Measurements from ENCODE around the gene PAPPA.

Gene PAPPA

DNA sequence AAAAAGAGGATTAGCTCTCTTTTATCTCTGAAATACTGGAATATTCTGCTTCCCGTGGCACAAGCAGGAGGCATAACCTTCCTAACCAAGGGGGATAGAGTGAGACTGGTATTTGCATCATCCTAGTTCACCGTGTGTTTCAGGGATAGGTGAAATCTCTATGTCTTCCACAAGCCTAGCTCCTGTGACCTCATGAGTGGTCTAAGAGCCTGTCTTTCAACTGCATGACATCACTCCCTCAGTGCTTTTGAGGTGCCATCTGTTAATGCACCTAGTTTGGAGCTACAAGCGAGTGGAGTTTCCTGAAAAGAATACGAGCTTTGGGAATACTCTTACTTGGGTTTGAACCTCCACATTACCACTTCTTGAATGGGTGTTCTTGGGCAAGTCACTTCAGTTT lies 181.8 kb downstream of the PAPPA start:
- H3K9ac ChIP-seq (ENCODE audit: low read length) = no peak overlapping the region
- peaks cover 8% of the 10 kb centered on the region; the same call in 1 of the 2 replicates for H3K27me3 ChIP-seq (ENCODE audit: low read depth, low read length)
- H3K27ac ChIP-seq (ENCODE audit: low read length) = no peak overlapping the region
- H3K4me3 ChIP-seq (ENCODE audit: low read length) = no peak overlapping the region
- TF ChIP-seq, protein P1, sequence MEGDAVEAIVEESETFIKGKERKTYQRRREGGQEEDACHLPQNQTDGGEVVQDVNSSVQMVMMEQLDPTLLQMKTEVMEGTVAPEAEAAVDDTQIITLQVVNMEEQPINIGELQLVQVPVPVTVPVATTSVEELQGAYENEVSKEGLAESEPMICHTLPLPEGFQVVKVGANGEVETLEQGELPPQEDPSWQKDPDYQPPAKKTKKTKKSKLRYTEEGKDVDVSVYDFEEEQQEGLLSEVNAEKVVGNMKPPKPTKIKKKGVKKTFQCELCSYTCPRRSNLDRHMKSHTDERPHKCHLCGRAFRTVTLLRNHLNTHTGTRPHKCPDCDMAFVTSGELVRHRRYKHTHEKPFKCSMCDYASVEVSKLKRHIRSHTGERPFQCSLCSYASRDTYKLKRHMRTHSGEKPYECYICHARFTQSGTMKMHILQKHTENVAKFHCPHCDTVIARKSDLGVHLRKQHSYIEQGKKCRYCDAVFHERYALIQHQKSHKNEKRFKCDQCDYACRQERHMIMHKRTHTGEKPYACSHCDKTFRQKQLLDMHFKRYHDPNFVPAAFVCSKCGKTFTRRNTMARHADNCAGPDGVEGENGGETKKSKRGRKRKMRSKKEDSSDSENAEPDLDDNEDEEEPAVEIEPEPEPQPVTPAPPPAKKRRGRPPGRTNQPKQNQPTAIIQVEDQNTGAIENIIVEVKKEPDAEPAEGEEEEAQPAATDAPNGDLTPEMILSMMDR (IDR thresholded peaks at IDR 0.05; ENCODE audit: low read depth, low read length) = no peak
- no peak for TF ChIP-seq EZH2phosphoT487 (IDR thresholded peaks at IDR 0.05; ENCODE audit: low read depth)
- H3K36me3 ChIP-seq (replicated peaks; ENCODE audit: low read depth, low read length) = no peaks in the 10 kb centered on the region
- H2AFZ ChIP-seq (ENCODE audit: low read depth, low read length) = no peak overlapping the region
- no peaks in the 10 kb centered on the region for H3K9me3 ChIP-seq (ENCODE audit: insufficient read depth, low read length)
- no peaks in the 10 kb centered on the region for H4K20me1 ChIP-seq (ENCODE audit: insufficient read depth, low read length)
- H3K4me1 ChIP-seq (ENCODE audit: low read length) = peaks cover 6% of the 10 kb centered on the region; the same call in 1 of the 2 replicates
- H3K4me2 ChIP-seq (ENCODE audit: low read length) = no peak overlapping the region
- H3K79me2 ChIP-seq (ENCODE audit: low read length) = no peaks in the 10 kb centered on the region

DNA sequence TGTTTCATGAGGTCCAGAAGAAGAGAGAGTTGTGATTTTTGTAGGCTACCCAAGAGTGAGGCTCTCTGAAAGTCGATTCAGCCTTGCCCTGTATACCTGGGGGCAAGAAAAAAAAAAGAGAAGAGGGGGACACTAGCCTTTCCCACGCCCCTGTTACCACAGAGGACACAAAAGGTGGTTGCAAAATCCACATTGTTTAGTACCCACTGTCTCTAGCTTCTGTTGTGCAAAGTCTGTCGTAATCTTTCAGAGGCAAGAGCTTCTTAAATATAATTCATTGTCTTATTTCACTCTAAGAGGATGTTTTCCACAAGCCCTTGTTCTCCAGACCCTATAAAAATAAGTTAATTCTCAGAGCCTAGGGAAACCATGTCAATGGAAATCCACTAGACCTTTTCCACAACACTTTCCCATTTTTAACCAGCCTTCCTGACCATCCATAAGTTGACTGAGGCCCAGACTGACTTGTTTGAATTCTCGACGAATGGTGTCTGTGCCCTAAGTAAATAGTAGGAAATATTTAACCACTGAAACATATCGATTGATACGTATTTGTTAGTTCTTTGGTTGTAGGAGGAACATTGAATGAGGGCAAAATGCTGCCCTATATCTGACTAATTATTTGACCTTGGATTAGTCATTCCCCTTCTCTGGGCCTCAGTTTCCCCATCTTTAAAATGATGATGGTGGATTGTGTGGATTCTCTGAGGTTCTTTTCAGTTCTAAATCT lies 182.7 kb downstream of the PAPPA start:
- Histone ChIP-seq H3K4me2 (ENCODE audit: low read length) (no peak overlapping the region), H3K9ac (ENCODE audit: low read length) (no peak overlapping the region), H3K79me2 (ENCODE audit: low read length) (no peaks in the 10 kb centered on the region), H3K27ac (ENCODE audit: low read length) (no peak overlapping the region), H3K27me3 (ENCODE audit: low read depth, low read length) (peaks cover 8% of the 10 kb centered on the region; the same call in 1 of the 2 replicates), H3K4me1 (ENCODE audit: low read length) (peaks cover 6% of the 10 kb centered on the region; the same call in 1 of the 2 replicates), H3K4me3 (ENCODE audit: low read length) (no peak overlapping the region), H3K9me3 (ENCODE audit: insufficient read depth, low read length) (no peaks in the 10 kb centered on the region), H3K36me3 (replicated peaks; ENCODE audit: low read depth, low read length) (no peaks in the 10 kb centered on the region), H4K20me1 (ENCODE audit: insufficient read depth, low read length) (no peaks in the 10 kb centered on the region), H2AFZ (ENCODE audit: low read depth, low read length) (no peak overlapping the region)
- no peak for TF ChIP-seq EZH2phosphoT487 (IDR thresholded peaks at IDR 0.05; ENCODE audit: low read depth)
- TF ChIP-seq, protein P1 (IDR thresholded peaks at IDR 0.05; ENCODE audit: low read depth, low read length) = no peak

DNA sequence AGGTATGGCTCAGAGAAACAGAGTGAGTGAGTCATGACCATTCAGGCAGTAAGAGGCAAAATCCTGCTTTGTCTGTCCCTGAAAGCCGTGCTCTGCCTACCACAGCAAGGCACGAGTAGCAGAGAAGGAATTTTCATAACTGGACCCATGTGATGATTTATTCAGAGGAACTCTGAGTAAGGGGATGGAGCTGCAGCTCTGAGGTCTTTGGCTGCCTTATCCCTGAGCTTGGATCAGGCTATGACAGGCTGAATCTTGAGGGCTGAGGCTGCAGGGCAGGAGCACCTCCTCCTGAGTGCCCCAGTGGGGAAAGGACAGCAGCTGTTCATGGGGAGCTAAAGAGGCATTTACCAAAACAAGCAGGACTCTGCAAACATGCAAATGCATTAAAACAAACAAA lies 183.4 kb downstream of the PAPPA start:
- Histone ChIP-seq H3K4me2 (ENCODE audit: low read length) (no peak overlapping the region), H3K9me3 (ENCODE audit: insufficient read depth, low read length) (no peaks in the 10 kb centered on the region), H3K27ac (ENCODE audit: low read length) (no peak overlapping the region), H3K27me3 (ENCODE audit: low read depth, low read length) (0 out of 2 replicates have a peak, but pooled peaks cover 8% of the 10 kb centered on the region), H3K9ac (ENCODE audit: low read length) (no peak overlapping the region), H3K4me3 (ENCODE audit: low read length) (no peak overlapping the region), H3K4me1 (ENCODE audit: low read length) (peaks cover 6% of the 10 kb centered on the region; the same call in 1 of the 2 replicates), H3K36me3 (replicated peaks; ENCODE audit: low read depth, low read length) (no peaks in the 10 kb centered on the region), H2AFZ (ENCODE audit: low read depth, low read length) (no peak overlapping the region), H3K79me2 (ENCODE audit: low read length) (no peaks in the 10 kb centered on the region), H4K20me1 (ENCODE audit: insufficient read depth, low read length) (no peaks in the 10 kb centered on the region)
- no peak for TF ChIP-seq EZH2phosphoT487 (IDR thresholded peaks at IDR 0.05; ENCODE audit: low read depth)
- TF ChIP-seq, protein P1 (IDR thresholded peaks at IDR 0.05; ENCODE audit: low read depth, low read length) = no peak

DNA sequence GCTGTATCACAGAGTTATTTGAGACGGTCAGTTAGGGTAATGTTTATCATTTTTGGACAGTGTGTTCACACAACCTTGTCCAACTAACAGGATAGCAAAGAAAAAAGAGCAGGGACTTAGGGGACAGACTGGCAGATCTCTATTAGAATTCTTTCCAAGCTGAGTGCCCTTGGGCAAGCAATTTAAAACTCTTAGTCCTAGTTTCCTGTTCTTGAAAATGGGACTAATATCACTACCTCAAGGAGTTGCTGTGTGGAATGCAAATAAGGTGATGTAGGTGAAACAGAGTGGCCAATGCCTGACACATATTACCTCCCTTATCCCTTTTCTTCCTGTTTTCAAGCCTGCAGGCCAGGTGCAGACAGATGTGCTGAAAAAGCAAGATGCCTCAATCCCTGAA lies 186.7 kb downstream of the PAPPA start:
- Histone ChIP-seq H3K36me3 (replicated peaks; ENCODE audit: low read depth, low read length) (no peaks in the 10 kb centered on the region), H3K27me3 (ENCODE audit: low read depth, low read length) (no peaks in the 10 kb centered on the region), H3K4me3 (ENCODE audit: low read length) (no peak overlapping the region), H3K9me3 (ENCODE audit: insufficient read depth, low read length) (no peaks in the 10 kb centered on the region), H2AFZ (ENCODE audit: low read depth, low read length) (no peak overlapping the region), H3K9ac (ENCODE audit: low read length) (no peak overlapping the region), H4K20me1 (ENCODE audit: insufficient read depth, low read length) (no peaks in the 10 kb centered on the region), H3K79me2 (ENCODE audit: low read length) (no peaks in the 10 kb centered on the region), H3K4me2 (ENCODE audit: low read length) (no peak overlapping the region), H3K4me1 (ENCODE audit: low read length) (peaks cover 6% of the 10 kb centered on the region; the same call in 1 of the 2 replicates), H3K27ac (ENCODE audit: low read length) (no peak overlapping the region)
- TF ChIP-seq, protein P1 (IDR thresholded peaks at IDR 0.05; ENCODE audit: low read depth, low read length) = no peak
- TF ChIP-seq EZH2phosphoT487 (IDR thresholded peaks at IDR 0.05; ENCODE audit: low read depth) = no peak
